ENCODE measurements around the gene FBXL17. TPM values are rescaled to one million over a fixed set of nuclear protein-coding genes. Genes with fewer than 3 reads are reported as not detected.
A peak's percentile ranks its signal among the peaks of the same experiment; 100 is the strongest.

Gene FBXL17
- polyA plus RNA-seq, 1 of the 3 experiments (the other 2 are of a cell fraction), result 4.4 TPM

DNA sequence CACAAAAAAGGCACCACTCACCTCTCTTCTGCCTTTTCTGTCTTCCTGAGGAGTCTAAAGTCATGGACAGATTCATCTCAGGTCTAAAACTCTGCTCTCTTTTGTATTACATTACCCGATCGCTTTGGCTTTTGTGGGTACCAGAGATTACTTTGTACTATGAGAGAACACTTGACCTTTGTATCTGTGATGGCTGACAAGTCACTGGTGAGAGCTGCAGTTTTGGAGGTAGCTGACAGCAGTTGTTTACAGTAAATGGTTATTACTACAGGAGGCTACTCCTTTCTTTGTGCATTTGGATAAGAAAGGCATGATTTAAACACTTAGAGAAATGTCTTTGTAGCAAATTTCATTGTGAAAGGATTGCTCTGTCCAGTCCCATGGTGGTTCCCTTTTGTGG, 307.3 kb downstream of the FBXL17 start:
- Histone ChIP-seq H3K27ac (ENCODE audit: low read depth in 2 of 2, low read length in 1 of 2) (no peak overlapping the region), H3K9me2 (no peaks in the 10 kb centered on the region), H3K4me1 (ENCODE audit: control insufficient read depth in 1 of 2, insufficient read depth in 2 of 2, low read depth in 1 of 2, low read length in 1 of 2) (no peaks in the 10 kb centered on the region; a peak in 1 of 4 replicates), H3K9me3 (no peaks in the 10 kb centered on the region), H3F3A (replicated peaks; ENCODE audit: insufficient read depth) (no peaks in the 10 kb centered on the region), H3K36me3 (replicated peaks in 1 of 2; ENCODE audit: control insufficient read depth in 1 of 2, insufficient read depth in 2 of 2, low read length in 1 of 2) (no peaks in the 10 kb centered on the region), H2AFZ (ENCODE audit: low read depth) (no peak overlapping the region), H4K20me1 (ENCODE audit: insufficient read depth) (no peaks in the 10 kb centered on the region), H3K4me2 (no peak overlapping the region), H3K27me3 (ENCODE audit: insufficient read depth) (no peaks in the 10 kb centered on the region), H3K4me3 (ENCODE audit: low read depth in 2 of 2, low read length in 1 of 2) (no peak overlapping the region), H3K9ac (no peak overlapping the region), H3K79me2 (ENCODE audit: insufficient read depth) (no peaks in the 10 kb centered on the region)
- POLR2A ChIA-PET, result no interaction called here
- WGBS (ENCODE audit: low lambda C conversion rate), result 88% methylated on average over 2 of the region's 2 CpGs
- CTCF ChIA-PET, result no interaction called here
- TF ChIP-seq TAF1 (IDR thresholded peaks at IDR 0.05; ENCODE audit: borderline replicate concordance, low read depth, low read length) (no peak), RXRA (IDR thresholded peaks at IDR 0.05; ENCODE audit: borderline replicate concordance, low read depth) (no peak), TCF12 (IDR thresholded peaks at IDR 0.05) (no peak), FOXM1 (IDR thresholded peaks at IDR 0.05; ENCODE audit: low read depth) (no peak), JUND (IDR thresholded peaks at IDR 0.05) (no peak), POLR2AphosphoS5 (IDR thresholded peaks at IDR 0.05; ENCODE audit: low read depth, low read length) (no peak), YY1 (IDR thresholded peaks at IDR 0.05; ENCODE audit: low read depth) (no peak), MXI1 (IDR thresholded peaks at IDR 0.05; ENCODE audit: low read depth, low read length) (no peak)
- TF ChIP-seq, protein P1, sequence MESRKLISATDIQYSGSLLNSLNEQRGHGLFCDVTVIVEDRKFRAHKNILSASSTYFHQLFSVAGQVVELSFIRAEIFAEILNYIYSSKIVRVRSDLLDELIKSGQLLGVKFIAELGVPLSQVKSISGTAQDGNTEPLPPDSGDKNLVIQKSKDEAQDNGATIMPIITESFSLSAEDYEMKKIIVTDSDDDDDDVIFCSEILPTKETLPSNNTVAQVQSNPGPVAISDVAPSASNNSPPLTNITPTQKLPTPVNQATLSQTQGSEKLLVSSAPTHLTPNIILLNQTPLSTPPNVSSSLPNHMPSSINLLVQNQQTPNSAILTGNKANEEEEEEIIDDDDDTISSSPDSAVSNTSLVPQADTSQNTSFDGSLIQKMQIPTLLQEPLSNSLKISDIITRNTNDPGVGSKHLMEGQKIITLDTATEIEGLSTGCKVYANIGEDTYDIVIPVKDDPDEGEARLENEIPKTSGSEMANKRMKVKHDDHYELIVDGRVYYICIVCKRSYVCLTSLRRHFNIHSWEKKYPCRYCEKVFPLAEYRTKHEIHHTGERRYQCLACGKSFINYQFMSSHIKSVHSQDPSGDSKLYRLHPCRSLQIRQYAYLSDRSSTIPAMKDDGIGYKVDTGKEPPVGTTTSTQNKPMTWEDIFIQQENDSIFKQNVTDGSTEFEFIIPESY (IDR thresholded peaks at IDR 0.05; ENCODE audit: borderline replicate concordance, low read depth), result no peak
- no peak for DNase-seq

DNA sequence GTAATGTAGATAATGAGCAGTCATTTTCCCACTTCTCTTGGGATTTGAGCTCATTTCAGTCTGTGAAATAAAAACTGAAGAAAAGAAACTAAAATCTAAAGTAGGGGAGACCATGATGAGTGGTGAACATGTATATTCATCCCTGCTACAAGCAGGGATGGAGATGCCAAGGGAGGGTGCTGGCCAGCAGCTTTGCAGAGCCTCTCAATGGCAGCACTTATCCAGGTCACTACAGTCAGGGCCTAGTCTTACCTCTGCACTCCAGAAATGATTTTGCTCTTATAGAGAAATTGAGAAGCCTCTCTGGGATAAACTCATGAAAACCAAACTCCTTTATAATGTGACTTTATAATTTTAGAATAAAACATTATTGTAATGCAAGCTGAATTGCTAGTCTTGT, 317.6 kb downstream of the FBXL17 start:
- Histone ChIP-seq H3K79me2 (ENCODE audit: insufficient read depth) (no peaks in the 10 kb centered on the region), H2AFZ (ENCODE audit: low read depth) (no peak overlapping the region), H3K9ac (no peak overlapping the region), H3K4me1 (ENCODE audit: control insufficient read depth in 1 of 2, insufficient read depth in 2 of 2, low read depth in 1 of 2, low read length in 1 of 2) (peaks cover 0 to 5% of the 10 kb centered on the region in 2 experiments; a peak in 2 of 4 replicates), H3K9me2 (no peaks in the 10 kb centered on the region), H3K36me3 (replicated peaks in 1 of 2; ENCODE audit: control insufficient read depth in 1 of 2, insufficient read depth in 2 of 2, low read length in 1 of 2) (no peaks in the 10 kb centered on the region), H3F3A (replicated peaks; ENCODE audit: insufficient read depth) (no peaks in the 10 kb centered on the region), H3K9me3 (no peaks in the 10 kb centered on the region), H3K4me2 (no peak overlapping the region), H3K4me3 (ENCODE audit: low read depth in 2 of 2, low read length in 1 of 2) (no peak overlapping the region), H3K27me3 (ENCODE audit: insufficient read depth) (no peaks in the 10 kb centered on the region), H4K20me1 (ENCODE audit: insufficient read depth) (no peaks in the 10 kb centered on the region), H3K27ac (ENCODE audit: low read depth in 2 of 2, low read length in 1 of 2) (peak overlapping the region in 1 of 2 experiments; percentile 39; a peak in 1 of 4 replicates)
- DNase-seq, result peak; percentile 14
- CTCF ChIA-PET, result interaction anchor here (1.3 kb wide), 1 partner anchor 31 kb away, joined by 3 read pairs; no protein-coding TSS in a partner anchor
- POLR2A ChIA-PET, result no interaction called here
- TF ChIP-seq FOXM1 (IDR thresholded peaks at IDR 0.05; ENCODE audit: low read depth) (no peak), ELF1 (IDR thresholded peaks at IDR 0.05) (no peak), EP300 (IDR thresholded peaks at IDR 0.05; ENCODE audit: borderline replicate concordance in 1 of 2, low read depth in 1 of 2, low read length in 1 of 2) (no peak), GATA2 (CRISPR knock-in tag; IDR thresholded peaks at IDR 0.05) (no peak), RXRA (IDR thresholded peaks at IDR 0.05; ENCODE audit: borderline replicate concordance, low read depth) (no peak), SMC3 (IDR thresholded peaks at IDR 0.05; ENCODE audit: low read depth, low read length) (no peak), TCF12 (IDR thresholded peaks at IDR 0.05) (no peak), MEF2A (IDR thresholded peaks at IDR 0.05; ENCODE audit: borderline replicate concordance, low read depth) (no peak), JUND (IDR thresholded peaks at IDR 0.05) (no peak), SIN3A (IDR thresholded peaks at IDR 0.05; ENCODE audit: borderline replicate concordance, low read depth, low read length) (no peak), EZH2phosphoT487 (IDR thresholded peaks at IDR 0.05; ENCODE audit: borderline replicate concordance, low read depth) (no peak), NRF1 (IDR thresholded peaks at IDR 0.05; ENCODE audit: low read depth, low read length) (no peak), YY1 (IDR thresholded peaks at IDR 0.05; ENCODE audit: low read depth) (no peak)
- TF ChIP-seq, protein P2, sequence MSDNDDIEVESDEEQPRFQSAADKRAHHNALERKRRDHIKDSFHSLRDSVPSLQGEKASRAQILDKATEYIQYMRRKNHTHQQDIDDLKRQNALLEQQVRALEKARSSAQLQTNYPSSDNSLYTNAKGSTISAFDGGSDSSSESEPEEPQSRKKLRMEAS (IDR thresholded peaks at IDR 0.05; ENCODE audit: low read depth), result no peak
- TF ChIP-seq, protein P3, sequence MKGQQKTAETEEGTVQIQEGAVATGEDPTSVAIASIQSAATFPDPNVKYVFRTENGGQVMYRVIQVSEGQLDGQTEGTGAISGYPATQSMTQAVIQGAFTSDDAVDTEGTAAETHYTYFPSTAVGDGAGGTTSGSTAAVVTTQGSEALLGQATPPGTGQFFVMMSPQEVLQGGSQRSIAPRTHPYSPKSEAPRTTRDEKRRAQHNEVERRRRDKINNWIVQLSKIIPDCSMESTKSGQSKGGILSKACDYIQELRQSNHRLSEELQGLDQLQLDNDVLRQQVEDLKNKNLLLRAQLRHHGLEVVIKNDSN (IDR thresholded peaks at IDR 0.05; ENCODE audit: borderline replicate concordance, low read depth), result no peak
- TF ChIP-seq, protein P4, sequence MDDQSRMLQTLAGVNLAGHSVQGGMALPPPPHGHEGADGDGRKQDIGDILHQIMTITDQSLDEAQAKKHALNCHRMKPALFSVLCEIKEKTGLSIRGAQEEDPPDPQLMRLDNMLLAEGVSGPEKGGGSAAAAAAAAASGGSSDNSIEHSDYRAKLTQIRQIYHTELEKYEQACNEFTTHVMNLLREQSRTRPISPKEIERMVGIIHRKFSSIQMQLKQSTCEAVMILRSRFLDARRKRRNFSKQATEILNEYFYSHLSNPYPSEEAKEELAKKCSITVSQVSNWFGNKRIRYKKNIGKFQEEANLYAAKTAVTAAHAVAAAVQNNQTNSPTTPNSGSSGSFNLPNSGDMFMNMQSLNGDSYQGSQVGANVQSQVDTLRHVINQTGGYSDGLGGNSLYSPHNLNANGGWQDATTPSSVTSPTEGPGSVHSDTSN (IDR thresholded peaks at IDR 0.05), result no peak

Data from SK-N-SH (cell line).